ENCODE results near the gene UBE3A.

- TF ChIP-seq POLR2A (IDR thresholded peaks at IDR 0.05; ENCODE audit: low read depth, low read length) (no peak), POLR2AphosphoS5 (IDR thresholded peaks at IDR 0.05; ENCODE audit: low read depth, low read length) (no peak)
Observed at GRCh38 chr15:25287823-25288222, 151.0 kb downstream of the UBE3A start.
